Activated CD4-positive, alpha-beta T cell treated with anti-CD3 and anti-CD28 coated beads for 4 hours (primary cell): ENCODE results near the gene FGF14.
"Not testable (repeated sequence)": the region's sequence is repeated elsewhere in the genome, so short reads cannot be mapped to it uniquely, and the experiment has no call there.

Experiments
- DNase-seq, 2 donors: peaks; one replicate each; pipeline ENCODE4 v3.0.0-alpha.2; 2020

FGF14 gene

DNA sequence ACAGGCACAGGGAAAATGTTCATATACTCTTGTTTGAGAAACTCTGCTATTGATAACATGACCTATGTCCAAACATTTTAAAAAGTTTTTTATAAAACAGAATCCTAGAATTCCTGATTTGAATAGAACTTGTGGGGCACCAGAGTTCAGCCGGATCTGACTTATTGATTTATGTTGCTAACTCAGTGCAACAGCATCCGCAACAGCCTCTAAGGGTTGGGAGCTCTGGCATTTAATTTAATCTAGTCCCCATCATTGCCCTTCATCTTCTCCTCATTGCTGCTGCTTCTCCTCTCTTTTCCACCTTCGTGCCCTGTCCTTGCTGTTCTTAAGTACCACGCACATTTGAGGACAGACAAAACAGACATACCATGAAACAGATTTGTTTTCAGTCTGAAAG lies 214.5 kb downstream of the FGF14 start:
- no peak for DNase-seq

DNA sequence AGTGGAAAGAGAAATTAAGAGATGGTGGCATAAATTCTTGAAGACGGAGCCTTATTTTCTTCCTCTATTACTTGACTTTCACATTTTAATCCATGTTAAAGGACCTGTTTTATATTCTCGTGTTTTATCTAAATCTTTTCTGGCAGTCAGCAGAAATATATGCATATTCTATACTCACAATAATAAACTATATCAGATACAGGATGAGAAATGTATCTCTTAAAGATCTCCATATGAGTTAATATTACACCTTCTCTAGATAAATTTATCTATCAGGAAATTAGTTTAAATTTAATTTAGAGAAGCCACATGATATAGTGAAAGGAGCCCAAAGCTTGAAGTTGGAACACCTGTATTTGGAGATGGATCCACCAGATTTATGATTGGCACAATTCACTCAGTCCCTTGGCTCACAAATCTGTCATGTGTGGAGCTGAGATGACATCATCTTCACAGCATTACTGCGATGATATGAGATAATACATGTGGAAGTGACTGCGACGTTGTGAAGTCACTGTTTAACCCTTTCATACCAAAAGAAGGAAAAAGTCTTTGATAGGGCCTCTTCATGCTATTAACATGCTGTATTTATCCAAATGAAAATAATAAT lies 216.4 kb downstream of the FGF14 start:
- no peak for DNase-seq

DNA sequence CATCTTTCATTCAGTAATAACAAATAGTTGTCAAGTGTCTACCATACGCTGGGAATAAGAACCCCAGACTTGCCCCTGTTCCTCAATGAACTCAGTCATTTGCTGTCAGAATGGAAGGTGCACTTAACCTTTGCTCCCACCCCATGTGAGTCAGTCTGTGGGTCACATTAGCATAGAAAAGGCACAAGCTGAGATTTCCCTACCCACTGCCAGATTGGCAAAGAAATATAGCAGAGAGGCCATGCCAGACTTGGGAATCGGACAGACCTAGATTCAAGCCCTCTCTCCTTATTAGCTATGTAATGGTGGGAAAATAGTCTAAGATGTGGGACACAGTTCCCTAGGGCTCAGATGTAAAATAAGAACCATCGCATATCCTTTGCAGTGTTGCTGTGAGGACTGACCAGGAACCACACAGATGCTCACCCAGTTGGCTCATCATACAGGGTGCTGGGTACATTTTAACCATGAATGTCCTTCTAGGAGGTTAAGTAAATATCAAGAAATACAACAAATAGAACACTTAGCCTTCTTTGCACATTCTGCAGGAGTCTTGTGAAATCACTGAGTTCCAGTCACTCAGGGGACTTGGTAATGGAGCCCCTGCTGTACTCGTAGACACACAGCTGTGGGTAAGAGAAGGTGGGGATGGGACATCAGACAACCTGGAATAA lies 218.2 kb downstream of the FGF14 start:
- DNase-seq: no peak

GRCh38 chr13:102182170-102182569 lies 219.7 kb downstream of the FGF14 start:
- DNase-seq: no peak

DNA sequence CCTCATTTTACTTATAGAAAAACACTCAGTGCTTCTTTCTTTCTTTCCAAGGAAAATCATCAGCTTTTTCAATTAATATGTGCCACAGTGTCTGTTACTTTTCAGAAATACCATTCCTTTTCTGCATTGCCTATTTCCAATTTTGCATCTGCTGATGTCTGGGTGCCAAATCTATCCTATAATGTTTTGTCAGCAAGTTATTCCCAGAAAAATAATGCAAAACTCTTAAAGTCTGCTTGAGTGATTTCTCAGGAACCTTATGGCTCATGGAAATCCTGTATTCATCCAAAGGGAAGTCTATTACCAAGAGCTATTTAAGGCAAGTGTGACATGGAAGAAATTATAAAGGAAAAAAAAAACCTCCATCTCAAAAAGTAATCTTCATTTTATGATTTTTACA lies 224.4 kb downstream of the FGF14 start:
- no peak for DNase-seq

DNA sequence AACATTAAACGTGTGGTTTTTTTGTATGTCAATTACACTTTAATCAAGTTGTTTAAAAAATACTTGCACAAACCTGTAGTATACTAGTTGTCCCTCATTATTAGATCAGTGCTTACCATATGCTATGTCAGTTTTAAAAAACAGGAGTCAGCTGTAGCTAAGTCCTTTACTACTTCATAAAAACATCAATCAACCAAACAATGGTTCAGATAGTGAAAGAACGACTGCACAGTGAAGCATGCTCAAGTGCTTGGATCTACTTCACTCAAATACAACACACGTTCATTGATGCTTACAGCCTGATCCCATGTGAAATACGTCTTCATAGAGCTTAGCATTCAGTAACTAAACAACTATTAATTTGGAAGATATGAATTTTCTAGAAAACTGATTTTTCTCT lies 225.0 kb downstream of the FGF14 start:
- no peak for DNase-seq

DNA sequence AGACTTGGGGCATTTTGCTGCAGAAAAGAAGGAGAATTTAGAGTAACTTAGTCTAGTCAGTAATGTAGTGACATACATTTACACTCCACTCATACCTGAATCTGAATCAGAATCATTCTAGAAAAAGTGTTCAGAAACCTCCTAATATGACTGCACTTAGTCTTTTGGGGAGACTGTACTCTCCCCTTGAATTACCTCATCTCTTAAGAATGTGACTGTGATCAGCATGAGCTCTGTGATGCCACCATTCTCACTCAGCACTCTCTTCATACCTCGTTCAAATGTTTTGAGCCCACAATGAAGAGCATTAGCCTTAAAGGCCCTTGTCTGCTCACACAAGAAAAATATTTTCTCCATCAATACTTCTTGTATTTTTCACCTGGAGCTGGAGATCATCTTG lies 229.4 kb downstream of the FGF14 start:
- DNase-seq: no peak

- DNase-seq: no peak
Observed at GRCh38 chr13:102170305-102170704, 231.5 kb downstream of the FGF14 start.

DNA sequence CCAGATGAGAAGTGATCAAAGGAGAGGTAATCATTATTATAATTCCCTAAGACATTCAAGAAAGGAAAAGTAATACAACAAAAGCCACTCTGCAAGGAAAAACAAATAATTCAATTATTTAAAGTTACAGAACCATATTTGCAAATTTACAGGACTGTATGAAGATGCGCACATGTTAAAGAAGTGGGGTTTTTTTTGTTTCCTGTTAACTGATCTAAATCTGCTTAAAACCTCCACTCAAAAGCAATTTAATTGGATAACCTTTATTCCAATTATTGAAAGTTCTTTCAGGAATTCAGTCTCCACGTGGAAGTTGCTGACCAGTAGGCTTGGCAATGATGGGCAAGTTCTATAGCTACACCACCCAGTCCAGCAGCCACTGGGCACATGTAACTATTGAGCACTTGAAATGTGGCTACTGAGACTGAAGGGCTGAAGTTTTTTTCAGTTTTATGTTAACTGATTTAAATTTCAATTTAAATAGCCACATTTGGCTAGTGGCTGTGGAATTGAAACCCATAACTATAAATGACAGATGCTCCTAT lies 232.3 kb downstream of the FGF14 start:
- no peak for DNase-seq

DNA sequence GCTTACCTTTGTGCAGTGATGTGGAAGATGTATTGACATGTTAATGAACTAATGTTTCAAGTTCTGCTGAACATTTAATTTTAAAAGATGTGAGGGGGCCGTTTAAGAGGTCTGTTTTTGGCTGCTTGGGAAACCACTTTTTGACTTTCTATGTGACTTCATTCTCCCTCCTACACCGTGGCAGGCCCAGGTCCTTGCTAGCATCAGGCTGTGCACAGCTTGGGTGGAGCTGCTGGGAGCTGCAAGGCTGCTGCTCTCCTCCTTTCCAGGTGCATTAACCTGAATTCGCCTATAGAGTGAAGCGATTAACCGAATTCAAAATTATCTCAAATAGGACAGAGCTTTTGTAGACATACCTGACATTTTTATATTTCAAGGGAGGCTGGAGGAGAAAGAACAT lies 249.1 kb downstream of the FGF14 start:
- no peak for DNase-seq

DNA sequence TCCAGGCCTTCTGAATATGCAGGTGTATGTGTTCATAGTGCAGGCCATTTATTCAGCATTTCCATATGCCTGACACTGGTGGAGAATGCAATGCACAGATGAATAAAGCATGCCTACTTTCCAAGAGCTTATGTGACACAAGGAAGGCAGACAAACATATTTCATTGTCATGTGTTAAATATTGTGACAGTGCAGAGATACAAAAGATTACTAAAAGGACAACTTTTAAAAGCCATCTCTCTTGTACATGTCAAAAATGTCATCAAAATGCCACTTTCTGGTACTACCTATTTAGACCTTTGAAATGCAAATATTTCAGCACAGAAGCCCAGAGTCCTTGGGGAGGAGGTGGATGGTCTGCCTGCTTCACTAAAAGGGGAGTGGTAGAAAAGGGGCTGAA lies 254.5 kb downstream of the FGF14 start:
- no peak for DNase-seq

DNA sequence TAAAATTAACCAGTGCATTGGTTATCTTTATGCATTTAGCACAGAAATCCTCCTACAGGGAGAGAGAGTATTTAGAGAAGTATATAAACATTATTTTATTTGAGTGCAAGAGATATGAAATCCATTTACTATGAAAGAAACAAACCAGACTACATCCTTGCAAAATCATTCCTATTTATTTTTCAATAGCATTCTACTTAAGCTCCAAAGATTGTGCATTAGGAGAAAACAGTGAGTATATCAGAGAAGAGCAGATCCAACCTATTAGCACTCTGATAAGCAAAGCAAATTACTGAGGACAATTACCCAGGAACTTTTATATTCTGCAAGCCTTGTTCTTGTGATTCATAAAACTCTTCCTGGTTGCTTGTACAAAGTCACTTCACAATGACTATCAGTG lies 256.1 kb downstream of the FGF14 start:
- DNase-seq: no peak

GRCh38 chr13:102142473-102142826 lies 259.4 kb downstream of the FGF14 start:
- no peak for DNase-seq

DNA sequence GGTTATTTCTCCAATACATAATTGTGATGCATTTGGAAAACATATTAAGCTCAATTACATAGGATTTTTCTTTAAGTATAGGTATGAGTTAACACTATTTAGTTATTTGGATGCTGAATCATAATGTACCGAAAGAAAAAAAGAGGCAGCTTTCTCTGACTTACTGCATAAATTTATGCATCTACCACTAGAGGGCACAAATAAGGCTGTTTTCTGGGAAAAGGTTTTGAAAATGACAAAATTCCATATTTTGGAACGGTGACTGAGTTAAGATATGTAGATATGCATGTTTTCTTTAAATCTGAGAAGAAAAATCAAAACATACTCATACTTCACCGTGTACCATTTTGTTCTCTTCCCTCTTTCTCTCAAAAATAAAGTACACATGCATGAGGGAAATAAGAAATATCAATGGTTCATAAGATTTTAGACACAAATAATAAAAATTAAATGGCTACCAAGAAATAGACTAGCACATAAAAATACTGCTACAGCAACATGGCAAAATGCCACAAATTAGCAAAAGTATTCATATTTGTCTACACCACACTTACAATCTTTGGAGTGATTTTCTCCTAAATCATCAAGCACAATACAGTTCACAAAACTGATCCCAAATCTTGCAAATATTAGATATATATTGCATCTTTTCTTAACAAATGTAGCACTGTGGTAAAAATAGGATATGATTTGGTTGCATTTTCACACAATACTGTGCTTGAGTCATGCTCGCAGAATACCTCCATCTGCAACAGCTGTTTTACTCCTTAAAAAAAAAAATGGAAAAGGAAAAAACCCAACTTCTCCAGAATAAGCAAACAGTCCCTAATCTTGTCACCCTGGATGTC lies 260.0 kb downstream of the FGF14 start:
- no peak for DNase-seq

- DNase-seq: no peak
Observed at GRCh38 chr13:102139626-102140025, 262.2 kb downstream of the FGF14 start.

- DNase-seq: no peak
Observed at GRCh38 chr13:102138635-102139190, 263.1 kb downstream of the FGF14 start.

- not testable (repeated sequence) for DNase-seq
Observed at GRCh38 chr13:102137904-102138303, 263.9 kb downstream of the FGF14 start.

GRCh38 chr13:102136735-102137296 lies 265.0 kb downstream of the FGF14 start:
- no peak for DNase-seq

DNA sequence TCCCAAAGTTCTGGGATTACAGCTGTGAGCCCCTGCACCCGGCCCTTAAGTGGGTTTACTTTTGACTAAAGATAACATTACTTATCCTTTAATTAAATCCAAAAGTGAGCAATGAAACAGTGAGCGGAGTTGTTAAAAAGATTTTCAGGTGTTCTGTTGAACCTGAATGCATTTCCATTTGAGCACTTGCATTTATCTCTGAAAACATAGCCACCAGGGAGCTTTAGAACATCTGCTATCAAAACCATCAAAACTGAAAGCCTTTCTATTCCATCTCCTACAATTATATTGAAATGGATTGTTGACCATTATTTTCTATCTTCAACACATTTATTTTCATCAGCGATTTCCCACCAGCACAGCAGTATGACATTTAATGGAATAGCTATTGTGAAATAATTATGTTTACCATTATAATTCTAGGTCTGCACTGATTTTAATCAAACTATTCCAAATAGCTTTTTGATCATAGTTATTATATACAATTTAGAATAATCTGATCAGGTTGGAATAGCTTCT lies 269.0 kb downstream of the FGF14 start:
- no peak for DNase-seq

DNA sequence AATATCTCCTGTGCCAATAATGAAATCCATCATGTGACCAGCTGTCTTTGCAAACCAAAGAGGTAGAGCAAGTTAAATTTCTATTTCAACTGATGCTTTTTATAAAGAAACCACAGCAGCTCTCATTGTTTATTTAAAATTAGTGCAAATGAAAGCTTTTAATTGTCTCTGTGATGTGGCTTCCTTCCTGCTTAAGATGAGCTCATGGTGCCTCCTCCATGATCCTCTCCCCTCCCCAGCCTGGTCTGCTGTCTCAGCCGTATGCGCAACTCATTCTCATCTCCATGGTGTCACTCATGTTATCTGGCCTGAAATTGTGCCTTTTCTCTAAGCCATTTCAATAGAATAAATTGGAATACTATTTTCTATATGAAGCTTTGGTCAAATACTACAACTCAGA lies 270.6 kb downstream of the FGF14 start:
- no peak for DNase-seq

GRCh38 chr13:102128216-102128810 lies 273.5 kb downstream of the FGF14 start:
- DNase-seq: no peak

DNA sequence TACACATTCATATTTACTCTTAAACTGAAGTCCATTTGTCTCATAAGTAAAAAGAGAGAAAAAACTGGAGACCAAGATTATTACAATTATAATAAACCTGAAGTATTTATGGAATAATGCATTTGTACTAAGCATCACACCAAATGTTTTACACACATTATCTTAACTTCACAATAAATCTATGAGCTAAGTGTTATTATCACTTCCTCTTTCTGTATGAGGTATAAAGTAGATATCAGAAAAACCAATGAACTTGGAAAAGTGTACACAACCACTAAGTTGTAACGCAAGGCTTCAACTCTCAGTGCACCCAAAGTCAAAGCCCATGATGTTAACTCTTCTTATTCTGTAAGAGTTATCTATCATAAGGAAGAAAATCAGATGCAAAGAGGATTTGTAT lies 274.7 kb downstream of the FGF14 start:
- DNase-seq: no peak

DNA sequence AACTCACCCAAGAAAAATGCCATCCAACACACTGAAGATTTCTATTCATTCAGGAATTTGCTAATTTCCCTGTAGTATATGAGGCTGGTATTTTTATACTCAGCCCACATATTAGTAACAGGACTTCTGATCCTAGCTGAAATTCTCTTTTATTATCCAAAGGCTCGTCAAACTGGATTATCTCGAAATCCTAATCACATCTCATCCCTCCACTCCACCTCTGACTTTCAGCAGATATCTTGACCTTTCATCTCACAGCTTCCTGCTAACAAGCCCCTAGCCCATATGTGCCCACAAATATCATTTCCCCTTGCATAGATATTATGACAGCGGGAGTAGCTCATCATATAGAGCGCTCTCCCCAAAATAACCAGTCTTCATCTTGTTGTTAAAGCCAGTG lies 279.7 kb downstream of the FGF14 start:
- DNase-seq: no peak
